Islet precursor cell (in vitro differentiated cells): ENCODE results near the gene NCK2.
A peak's percentile ranks its signal among the peaks of the same experiment; 100 is the strongest.

Experiments used
- DNase-seq: peaks from one replicate; pipeline ENCODE4 v3.0.0-alpha.2; 2018

The NCK2 gene

DNA sequence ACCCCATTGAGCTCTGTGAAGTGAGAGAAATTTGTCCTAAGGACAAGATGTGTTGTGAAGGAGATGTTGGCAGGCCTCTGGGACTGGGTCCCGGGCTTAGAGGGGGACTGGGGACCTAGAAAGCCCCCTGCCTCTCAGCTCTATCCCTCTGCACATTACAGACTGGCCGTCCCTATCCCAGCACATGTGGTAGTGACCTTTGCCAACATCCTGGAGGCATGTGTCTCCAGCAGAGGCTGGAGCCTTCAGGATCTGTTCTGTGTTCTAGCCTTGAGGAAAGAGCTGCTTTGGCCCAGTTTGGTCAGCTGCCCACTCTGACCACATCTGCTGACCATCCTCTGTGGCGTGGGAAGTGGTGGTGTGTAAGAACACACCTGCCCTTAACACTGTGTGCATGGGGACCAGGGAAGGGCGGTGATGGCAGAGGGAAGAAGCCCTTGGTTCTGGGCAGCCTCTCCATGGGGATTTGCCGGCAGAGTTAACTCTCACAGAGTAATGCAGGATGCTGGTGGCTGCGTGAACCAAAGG lies 33.4 kb downstream of the NCK2 start:
- DNase-seq: no peak

DNA sequence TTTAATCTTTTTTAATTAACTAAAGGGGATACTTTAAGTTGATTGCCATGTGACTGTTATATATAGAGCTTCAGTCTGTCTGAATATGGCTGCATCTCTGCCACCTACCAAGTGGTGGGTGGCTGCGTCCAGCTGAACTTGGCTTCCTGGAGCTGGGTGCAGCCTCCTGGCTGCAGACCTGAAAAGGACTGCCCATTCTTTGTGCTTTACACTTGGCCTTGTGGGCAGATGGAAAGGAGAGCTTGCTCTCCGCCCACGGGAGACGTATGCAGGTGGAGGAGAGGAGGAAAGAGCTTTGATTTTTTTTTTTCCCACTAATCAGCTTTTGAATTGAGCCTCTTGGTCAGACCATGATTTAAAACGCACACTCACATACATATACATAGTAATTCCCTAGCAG lies 34.7 kb downstream of the NCK2 start:
- DNase-seq: no peak

DNA sequence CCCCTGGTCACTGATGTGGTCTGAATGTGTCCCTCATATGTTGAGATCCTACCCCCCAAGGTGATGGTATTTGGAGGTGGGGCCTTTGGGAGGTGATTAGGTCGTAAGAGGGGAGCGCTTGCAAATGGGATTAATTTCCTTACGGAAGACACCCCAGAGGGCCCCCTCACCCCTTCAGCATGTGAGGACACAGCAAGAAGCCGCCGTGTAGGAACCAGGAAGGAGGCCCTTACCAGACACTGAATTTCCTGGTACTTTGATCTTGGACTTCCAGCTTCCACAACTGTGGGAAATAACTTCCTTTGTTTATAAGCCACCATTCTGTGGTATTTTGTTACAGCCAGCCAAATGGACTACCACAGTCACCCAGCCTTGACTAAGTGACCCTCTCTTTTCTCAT lies 35.9 kb downstream of the NCK2 start:
- no peak for DNase-seq

DNA sequence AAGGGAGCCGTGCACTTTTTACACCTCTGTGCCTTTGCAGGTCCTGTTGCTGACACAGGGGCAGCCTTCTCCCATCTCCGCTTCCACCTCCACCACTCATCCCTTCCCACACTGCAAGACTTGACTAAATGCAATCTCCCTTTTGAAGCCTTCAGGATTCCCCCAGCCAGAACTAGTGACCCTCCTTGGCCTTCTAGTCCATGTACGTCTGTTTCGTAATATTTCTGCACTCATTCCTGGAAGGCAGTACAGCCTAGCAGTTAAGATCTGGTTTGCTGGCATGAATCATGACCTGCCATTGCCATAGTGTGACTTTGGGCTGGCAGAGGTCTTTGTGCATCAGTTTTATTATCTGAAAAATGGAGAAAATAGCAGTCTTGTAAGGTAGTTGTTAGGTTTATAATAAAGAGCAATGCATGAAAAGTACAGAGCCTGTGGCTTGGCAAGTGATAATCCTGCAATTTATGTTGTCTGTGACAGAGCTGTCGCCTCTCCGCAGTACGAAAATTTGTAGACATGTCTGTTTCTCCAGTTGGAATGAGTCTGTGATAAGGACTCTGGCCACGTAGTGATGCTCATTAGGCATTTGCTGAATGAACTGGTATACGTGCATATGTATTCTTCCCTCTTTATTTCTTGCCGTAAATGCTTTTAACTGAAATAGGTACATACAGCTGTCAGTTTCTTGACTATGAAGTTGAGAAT lies 36.7 kb downstream of the NCK2 start:
- no peak for DNase-seq

DNA sequence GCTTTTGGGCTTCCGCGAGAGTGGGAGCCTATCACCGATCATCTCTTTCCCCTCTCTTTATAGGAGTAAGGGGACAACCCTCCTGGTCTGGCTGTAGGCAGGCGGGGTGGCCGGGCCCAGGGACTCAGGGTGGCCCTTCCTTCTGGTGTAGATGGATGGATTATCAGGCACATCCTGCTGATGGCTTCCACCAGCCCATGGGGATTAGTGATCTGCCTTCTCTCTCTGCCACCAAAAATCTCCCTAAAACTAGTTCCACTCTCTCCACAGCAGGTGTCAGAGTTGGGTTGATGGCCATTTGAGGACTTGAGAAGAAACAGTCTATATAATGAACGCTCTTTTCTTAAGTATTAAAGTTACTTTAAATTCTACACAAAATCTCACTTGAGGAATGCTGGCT lies 37.4 kb downstream of the NCK2 start:
- DNase-seq: peak; percentile 27

DNA sequence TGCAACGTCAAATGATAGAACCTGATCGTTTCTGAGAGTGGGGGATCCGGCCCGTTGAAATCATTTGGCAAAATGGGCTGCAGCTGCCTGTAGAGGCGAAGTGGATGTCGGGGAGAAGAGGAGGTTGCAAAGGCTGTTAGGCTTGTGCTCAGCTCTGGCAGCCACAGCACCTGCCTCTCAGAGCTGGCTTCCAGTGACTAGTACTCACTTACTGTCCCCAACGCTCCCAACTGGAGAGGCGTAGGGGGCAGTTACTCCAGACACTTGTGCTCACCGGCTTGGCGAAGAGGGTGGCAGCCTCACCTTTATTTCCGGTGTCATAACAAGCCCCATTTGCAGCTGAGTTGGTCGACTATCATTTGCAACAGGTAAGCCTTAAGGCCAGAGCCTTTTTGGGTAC lies 37.9 kb downstream of the NCK2 start:
- no peak for DNase-seq

DNA sequence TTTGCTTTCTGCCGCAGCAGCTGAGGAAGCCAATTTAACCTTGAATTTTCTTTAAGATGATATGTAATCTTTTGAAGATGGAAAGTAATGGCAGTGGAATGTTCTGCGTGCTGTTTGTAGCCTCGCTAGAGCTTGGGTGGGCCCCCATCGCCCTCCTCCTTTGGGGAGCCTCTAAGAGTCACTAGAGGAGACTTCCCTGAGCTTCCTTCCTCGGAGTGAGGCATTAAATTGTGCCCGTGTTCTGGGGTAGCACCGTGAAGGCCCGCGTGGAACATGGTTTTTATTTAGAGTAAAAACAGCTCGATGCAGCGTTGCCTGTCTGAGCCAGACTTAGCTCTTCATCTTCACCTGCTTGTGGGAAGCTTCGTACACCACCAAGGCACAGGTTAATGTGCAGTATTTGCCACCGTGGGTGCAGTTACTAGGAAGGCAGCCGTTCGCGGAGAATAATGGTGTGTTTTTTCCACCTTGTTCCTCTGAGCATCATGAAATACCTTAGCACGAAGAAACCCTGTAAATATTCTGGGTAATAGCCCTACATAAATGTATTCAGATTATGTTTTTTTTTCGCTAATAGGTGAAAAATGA lies 38.5 kb downstream of the NCK2 start:
- no peak for DNase-seq

DNA sequence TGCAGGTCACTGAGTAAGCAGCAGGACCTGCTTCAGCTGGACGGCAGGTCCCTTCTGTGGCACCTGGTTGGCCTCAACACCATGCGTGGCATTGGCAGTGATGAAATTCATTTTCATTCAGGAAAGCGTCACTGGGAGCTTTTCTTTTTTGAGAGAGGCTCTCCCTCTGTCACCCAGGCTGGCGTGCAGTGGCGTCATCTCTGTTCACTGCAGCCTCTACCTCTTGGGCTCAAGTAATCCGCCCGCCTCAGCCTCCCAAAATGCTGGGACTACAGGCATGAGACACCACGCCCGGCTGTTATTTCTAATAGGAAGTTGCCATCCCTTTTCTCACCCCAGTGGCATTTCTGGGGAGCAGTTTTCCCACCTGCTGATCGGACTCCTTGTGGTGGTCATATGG lies 39.3 kb downstream of the NCK2 start:
- DNase-seq: no peak

DNA sequence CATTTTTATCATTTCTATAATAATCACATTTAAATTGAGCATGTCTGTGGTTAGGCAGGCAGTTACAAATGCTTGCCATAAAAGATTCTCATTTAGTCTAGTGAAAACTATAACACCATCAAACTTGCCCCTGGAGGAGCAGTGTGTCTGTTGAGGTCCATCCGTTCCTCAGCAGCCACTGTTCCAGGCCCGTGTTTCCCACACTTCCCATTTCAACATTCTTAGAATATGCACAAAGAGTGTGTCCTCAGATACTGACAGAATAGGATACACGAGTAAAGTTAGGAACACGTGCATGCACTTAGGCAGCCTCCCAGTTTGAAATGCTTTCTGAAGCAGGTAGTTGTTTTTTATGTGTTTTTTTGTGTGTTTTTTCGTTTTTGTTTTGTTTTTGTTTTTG lies 39.9 kb downstream of the NCK2 start:
- DNase-seq: no peak

DNA sequence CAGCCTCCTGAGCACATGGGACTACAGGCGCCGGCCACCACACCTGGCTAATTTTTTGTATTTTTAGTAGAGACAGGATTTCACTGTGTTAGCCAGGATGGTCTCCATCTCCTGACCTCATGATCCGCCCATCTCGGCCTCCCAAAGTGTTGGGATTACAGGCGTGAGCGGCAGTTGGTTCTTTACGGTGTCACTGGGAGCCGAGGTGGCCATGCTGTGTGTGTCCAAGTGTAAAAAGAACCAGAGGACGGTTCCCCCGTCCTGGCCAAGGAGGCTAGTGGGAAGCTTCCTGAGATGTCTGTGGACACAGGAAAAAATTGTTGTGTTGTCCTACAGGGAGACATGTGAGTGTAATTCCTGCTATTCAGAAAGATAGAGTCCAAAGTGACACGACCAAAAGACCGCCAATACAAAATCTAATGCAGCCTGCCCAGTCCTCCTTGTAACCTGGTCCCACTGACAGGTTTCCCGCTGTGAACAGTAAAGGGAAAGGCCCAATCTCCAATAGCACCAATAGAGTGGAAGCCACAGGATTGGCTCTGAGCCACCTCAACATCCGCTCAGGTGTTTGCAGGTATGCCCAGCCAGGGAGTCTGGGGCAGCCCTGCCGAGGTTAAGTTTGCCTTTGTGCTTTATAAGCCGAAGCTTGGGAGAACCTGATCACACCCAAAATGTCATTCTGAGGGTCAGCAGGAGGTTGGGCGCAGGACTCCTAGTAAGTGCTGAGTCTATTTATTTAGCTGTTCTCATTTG lies 40.6 kb downstream of the NCK2 start:
- no peak for DNase-seq

DNA sequence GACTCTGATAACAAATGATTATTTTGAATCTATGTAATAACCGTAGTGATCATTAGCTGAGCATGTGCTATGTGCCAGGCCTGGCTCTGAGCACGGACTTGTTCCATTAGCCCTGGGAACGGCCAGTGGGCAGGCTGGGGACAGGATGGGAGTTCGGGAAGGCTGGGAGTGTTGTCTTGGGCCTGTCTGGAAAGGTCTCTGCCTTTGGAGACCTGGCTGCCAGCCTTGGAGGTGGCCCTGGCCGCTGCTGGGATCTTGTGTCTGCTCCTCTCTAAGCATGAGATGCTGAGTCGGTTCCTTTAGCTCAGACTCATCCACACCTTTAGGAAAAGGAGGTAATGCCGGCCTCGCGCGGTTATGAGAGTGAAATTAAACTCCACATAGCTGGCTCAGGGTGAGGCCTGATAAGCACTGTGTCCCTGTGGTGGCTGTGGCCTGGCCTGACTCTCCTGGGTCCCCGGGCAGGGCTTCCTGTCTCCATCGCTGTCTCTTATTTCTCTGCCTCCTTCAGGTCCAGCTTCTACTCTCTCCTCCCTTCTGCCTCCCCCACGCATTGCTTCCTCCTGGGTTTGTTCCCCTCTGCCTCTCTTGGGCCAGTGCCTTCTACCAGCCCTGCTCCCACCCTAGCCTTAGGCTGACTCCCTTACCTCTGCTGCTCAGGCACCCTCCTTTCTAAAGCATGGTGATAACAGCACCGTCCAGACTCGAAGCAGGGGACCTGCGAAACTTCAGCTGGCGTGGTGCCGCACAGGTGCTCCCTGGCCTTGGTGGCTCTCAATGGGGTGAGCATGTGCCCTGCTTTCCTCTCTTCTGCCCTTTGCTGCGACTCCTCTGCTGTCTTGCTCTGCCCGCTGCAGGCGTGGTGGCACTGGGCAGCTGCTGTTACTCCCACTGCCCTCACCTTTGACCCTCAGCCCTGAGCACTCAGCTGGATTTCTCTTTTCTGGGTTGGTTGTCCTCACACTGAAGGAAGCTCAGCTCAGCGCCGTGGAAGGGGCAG lies 41.8 kb downstream of the NCK2 start:
- DNase-seq: no peak

DNA sequence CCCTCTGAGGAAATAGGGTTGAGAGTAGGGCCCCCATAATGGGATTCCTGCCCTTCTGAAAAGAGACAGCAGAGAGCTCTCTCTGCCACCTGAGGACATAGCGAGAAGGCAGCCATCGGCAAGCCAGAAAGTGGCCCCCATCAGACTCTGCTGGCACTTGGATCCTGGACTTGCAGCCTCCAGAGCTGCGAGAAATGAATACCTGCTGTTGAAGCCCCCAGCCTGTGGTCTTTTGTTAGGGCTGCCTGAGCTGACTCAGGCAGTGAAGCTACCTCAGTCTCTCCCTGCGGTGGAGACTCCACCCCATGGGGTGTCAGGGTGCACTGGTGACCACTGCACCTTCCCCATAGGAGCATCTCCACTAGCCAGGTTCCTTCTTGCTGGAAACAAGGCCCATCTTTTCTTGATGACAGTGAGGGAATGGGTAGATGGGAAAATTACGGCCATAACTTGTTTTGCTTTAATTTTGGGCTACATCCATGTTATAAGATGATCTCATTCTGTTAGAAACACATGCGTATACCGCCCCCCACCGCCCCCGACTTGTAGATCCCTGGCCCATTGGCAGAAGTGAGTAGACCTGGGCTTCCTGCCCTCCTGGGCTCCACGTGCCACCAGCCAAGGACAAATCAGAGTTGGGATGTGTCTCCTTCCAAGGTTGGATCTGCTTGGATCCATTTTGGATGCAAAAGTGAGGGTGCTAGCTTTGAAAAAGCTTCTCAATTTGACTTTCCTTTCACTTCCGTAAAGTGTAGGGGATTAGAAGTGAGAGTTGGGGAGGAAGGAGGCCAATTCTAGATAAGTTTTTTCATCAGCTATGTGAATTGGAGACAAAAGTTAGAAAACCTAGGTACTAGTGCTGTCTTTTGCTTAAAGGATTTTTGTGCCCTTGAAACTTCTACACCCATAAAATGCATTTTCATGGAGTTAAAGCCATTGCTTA lies 42.9 kb downstream of the NCK2 start:
- no peak for DNase-seq

DNA sequence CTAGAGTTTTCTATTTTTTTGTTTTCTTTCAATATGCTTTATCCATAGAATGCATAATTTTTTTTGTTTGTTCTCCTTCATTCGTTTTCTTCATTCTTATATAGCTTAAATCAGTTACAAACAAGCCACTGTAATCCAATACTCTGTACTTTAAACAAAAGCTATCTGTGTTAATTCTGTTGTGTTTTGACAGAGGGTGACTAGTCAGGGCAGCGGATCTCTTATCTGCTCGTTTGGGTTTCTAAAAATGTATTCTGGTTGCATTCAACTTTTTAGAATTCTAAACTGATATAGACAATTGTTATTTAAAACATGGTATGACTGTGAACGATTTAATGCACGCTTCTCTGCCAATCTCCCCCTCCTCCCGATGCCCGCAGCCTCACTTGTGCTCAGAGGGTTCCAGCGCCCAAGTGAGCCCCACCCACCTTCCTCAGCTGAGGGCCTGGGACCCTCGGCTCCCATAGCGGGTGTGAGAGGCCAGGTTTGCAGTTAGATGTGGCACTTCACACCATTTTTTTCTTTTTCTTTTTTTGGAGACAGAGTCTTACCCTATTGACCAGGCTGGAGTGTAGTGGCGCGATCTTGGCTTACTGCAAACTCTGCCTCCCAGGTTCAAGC lies 44.1 kb downstream of the NCK2 start:
- no peak for DNase-seq

DNA sequence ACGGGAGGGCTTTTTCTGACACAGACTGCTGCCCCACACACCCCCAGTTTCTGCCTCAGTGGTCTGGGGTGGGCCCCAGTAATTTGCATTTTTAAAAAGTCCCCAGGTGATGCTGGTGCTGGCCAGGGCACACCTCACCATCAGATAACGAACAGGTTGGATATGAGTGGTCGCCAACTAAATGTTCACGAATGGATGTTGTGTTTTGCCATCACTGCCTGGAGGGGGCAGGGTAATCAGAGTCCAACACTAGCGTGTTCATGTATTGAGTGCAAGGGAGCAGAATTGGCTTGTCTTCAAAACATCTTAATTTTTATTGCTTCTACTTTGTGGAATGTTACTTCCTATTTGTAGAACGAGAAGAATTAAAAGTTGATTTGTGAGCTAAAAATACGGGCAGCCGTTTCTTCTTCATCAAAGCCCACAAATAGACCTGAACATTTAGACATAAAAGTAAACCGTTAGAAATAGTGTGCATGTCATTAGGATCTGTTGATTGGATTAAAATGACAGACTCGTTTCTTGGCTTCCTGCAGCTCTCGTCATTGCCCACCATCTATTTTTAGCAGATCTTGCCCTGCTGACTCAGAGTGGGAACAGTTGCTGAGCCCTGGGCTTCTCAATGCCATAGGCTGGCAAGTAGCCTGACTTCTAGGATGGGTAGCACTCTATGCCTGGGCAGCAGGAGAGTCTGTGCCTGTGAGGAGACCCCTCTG lies 45.2 kb downstream of the NCK2 start:
- DNase-seq: no peak

DNA sequence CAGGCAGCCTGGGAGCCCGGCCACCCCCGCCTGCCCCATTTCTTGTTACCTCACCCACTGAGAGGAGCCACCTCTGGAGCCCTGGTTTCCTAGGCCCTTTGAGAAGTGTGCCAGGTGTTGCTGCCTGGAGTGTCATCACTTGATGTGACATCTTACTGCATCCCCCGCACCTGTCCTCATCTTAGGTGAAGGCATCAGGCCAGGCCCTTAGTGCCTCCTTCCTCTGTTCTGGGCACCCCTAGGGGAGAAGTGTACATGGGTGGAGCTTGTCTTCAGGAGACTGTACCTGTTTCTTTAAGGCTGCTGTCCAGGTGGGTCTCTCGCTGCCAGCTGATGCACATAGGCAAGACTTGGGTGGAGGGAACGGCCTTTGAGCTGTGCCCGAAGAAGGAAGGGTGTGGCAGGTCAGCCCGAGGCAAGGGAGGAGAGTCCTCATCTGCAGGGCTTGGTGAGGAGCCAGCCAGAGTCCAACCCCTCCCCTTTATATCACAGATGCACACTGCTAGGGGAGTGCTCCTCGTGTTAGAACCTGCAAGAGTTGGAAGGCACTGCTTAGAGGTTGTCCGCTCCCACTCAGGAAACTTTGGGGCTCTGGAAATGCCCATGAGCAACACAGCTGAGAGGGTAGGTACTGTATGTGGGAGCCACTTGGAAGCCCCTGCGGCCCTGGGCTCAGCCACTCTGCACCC lies 45.9 kb downstream of the NCK2 start:
- no peak for DNase-seq

DNA sequence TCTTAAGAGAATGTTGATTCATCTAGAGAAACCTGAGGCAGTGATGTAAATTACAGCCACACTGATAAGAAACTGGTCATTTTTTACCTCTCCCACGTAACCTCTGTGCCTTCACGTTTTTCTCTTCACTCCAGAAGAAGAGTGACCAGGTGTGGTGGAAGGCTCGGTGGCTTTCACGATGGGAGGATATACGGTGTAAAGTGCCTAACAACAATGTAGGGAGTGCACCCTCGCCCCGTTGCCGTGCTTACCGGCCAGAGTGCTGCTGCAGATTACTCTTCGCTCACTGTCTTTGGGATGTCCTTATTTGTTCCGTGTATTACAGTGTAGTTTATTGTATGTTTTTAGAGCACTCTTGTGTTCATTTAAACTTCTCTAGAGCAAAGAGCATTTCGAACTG lies 46.5 kb downstream of the NCK2 start:
- no peak for DNase-seq

DNA sequence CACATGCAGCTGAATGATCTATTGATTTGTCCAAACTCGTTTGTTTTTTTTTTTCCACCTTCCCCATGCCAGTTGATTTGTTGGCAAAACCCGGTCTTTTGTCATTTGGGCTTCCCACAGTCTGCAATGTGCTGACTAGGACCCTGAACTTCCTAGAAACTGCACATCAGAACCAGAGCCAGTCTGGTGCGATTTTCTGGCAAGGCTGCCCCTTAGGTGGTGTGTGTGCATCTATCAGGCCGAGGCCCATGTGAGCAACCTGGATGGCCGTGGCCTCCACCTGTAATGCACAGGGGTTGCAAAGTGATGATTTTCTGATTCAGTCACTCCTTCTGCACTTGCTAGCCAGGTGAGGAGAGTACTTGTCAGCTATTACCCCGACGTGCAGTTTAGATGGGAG lies 47.8 kb downstream of the NCK2 start:
- DNase-seq: no peak

DNA sequence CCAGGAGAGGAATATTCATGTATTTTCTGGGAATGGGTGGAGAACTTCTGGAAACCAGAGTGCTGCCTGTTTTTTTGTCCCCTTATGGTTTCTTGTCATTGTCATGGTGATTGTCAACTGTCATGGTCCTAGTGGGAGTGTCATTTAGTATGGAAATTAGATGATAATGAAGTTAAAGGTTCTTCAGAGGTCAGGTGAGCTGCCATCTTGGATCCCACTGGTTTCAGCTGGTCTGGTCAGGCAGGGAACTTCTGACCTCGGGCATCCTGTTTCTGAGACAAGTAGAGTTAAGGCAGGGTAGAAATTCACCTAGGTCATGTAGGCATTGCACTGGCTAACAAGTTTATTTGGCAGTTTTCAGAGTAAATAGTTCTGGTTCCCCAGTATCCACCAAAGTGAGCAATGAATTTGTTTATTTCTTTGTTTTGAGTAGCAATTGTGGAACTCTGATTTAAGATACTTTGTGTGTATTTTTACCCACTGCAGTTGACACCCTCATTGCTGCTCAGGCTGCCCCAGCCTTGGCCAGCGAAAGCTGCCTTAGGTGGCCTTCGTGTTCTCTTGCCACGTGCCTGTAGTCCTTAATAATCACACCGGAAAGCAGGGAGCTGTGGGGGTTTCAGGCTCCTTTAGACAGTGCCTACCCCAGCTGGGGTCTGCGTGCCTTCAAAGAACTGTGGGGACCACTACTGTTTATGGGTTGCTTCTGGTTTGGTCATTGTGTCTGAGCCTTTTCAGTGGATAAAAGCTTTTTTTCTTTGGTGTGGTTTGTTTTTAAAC lies 48.7 kb downstream of the NCK2 start:
- DNase-seq: no peak
